Activated naive CD4-positive, alpha-beta T cell treated with anti-CD3 and anti-CD28 coated beads, Interleukin-2, amount 10 ng/mL, durations not matched to agents 7 days and 5 days (primary cell): ENCODE data around the gene UBTD2.

Source experiments
- CTCF ChIA-PET: fragments of 350-600 bp; sonication (Branson Sonifier 250); formaldehyde crosslinking; loops from one replicate; lab custom pipeline; 2021; ENCODE audit warnings: antibody characterized with exemption; lab: Charles Lee
- DNase-seq: peaks from one replicate; pipeline ENCODE4 v3.0.0-alpha.2; 2020
- H3K27ac Mint-ChIP-seq: one replicate; pipeline ENCODE4 v1.8.0; 2021; ENCODE audit warnings: mild to moderate bottlenecking, moderate library complexity, mixed read lengths
- H3K27me3 Mint-ChIP-seq: one replicate; pipeline ENCODE4 v1.8.0; 2021; ENCODE audit warnings: mild to moderate bottlenecking, mixed read lengths
- H3K36me3 Mint-ChIP-seq: one replicate; pipeline ENCODE4 v1.8.0; 2021; ENCODE audit warnings: mixed read lengths
- H3K4me1 Mint-ChIP-seq: one replicate; pipeline ENCODE4 v1.8.0; 2021; ENCODE audit warnings: mixed read lengths
- H3K4me3 Mint-ChIP-seq: one replicate; pipeline ENCODE4 v1.8.0; 2021; ENCODE audit warnings: mild to moderate bottlenecking, moderate library complexity, mixed read lengths
- H3K9me3 Mint-ChIP-seq: one replicate; pipeline ENCODE4 v1.8.0; 2021; ENCODE audit warnings: mixed read lengths

Gene UBTD2

GRCh38 chr5:172283862-172284610 is 472 bp upstream of the UBTD2 start:
- Mint-ChIP-seq H3K4me3 (peak overlapping the region; percentile 79), H3K36me3 (no peaks in the 10 kb centered on the region), H3K9me3 (no peaks in the 10 kb centered on the region), H3K27me3 (peaks cover 32% of the 10 kb centered on the region), H3K4me1 (peaks cover 25% of the 10 kb centered on the region), H3K27ac (peak overlapping the region; percentile 28)
- CTCF ChIA-PET: interaction anchor here (1.2 to 1.8 kb wide), 3 partner anchors 96 to 176 kb away, joined by 3 to 5 read pairs (median 5); partner anchors contain the start of gene STK10
- peak; percentile 82 for DNase-seq

- Mint-ChIP-seq H3K4me1 (peaks cover 25% of the 10 kb centered on the region), H3K27ac (no peak overlapping the region), H3K9me3 (no peaks in the 10 kb centered on the region), H3K4me3 (peak overlapping the region; percentile 89), H3K27me3 (peaks cover 21% of the 10 kb centered on the region), H3K36me3 (peaks cover 6% of the 10 kb centered on the region)
- CTCF ChIA-PET: interaction anchor here (0.6 to 1.8 kb wide), 12 partner anchors 9 to 373 kb away, joined by 3 to 5 read pairs (median 3); no protein-coding TSS in a partner anchor
- no peak for DNase-seq
Observed at GRCh38 chr5:172282272-172283019, 1.1 kb downstream of the UBTD2 start.

- Mint-ChIP-seq H3K36me3 (peaks cover 11% of the 10 kb centered on the region), H3K4me3 (no peak overlapping the region), H3K9me3 (no peaks in the 10 kb centered on the region), H3K27me3 (peaks cover 21% of the 10 kb centered on the region), H3K27ac (no peak overlapping the region), H3K4me1 (peaks cover 27% of the 10 kb centered on the region)
- DNase-seq: no peak
- CTCF ChIA-PET: interaction anchor here (0.8 to 1.1 kb wide), 2 partner anchors 11 to 12 kb away, joined by 3 read pairs; no protein-coding TSS in a partner anchor
Observed at GRCh38 chr5:172281346-172281745, 2.2 kb downstream of the UBTD2 start.

- Mint-ChIP-seq H3K36me3 (peaks cover 13% of the 10 kb centered on the region), H3K4me1 (peaks cover 29% of the 10 kb centered on the region), H3K27me3 (peaks cover 18% of the 10 kb centered on the region), H3K4me3 (no peak overlapping the region), H3K27ac (no peak overlapping the region), H3K9me3 (no peaks in the 10 kb centered on the region)
- CTCF ChIA-PET: interaction anchor here (0.8 to 0.9 kb wide), 2 partner anchors 11 to 92 kb away, joined by 3 read pairs; partner anchors contain the start of gene STK10
- DNase-seq: no peak
Observed at GRCh38 chr5:172280929-172281328, 2.6 kb downstream of the UBTD2 start.

- DNase-seq: no peak
- Mint-ChIP-seq H3K9me3 (no peaks in the 10 kb centered on the region), H3K36me3 (peaks cover 17% of the 10 kb centered on the region), H3K4me3 (no peak overlapping the region), H3K27me3 (peaks cover 12% of the 10 kb centered on the region), H3K4me1 (peaks cover 35% of the 10 kb centered on the region), H3K27ac (no peak overlapping the region)
- CTCF ChIA-PET: interaction anchor here (0.7 to 0.9 kb wide), 2 partner anchors 11 to 92 kb away, joined by 3 to 4 read pairs; partner anchors contain the start of gene STK10
Observed at GRCh38 chr5:172280317-172280716, 3.2 kb downstream of the UBTD2 start.

DNA sequence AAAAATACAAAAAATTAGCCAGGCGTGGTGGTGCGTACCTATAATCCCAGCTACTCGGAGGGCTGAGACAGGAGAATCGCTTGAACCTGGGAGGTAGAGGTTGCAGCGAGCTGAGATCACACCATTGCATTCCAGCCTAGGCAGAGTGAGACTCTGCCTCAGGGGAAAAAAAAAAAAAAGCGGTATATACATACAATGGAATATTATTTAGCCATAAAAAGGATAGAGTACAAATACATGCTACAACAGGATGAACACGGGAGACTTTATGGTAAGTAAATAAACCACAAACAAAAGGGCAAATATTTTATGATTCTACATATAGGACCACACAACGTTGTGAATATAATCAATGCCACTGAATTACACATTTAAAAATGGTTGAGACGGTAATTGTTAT is 5.2 kb downstream of the UBTD2 start:
- peaks cover 22% of the 10 kb centered on the region for H3K36me3 Mint-ChIP-seq
- DNase-seq: no peak
- peaks cover 35% of the 10 kb centered on the region for H3K4me1 Mint-ChIP-seq
- H3K4me3 Mint-ChIP-seq: no peak overlapping the region
- no peaks in the 10 kb centered on the region for H3K9me3 Mint-ChIP-seq
- CTCF ChIA-PET: no interaction called here
- H3K27me3 Mint-ChIP-seq: no peaks in the 10 kb centered on the region
- no peak overlapping the region for H3K27ac Mint-ChIP-seq

DNA sequence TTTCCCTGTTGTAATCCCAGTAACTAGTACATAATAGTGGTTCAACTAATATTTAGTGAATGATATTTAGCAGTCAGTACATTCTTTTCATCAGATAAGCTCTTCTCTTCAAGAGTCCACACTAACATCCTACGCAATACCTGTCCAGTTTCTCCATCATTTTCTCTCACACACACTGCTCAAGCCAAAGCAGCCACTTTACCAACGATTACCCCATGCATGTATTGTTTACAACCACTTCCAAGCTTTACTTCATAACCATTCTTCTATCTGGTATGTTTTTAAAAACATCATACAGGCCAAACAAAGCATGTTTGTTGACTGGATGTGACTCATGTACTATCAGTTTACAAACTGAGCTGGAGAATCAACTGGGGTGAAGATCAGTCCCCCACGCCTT is 7.3 kb downstream of the UBTD2 start:
- Mint-ChIP-seq H3K9me3 (no peaks in the 10 kb centered on the region), H3K27ac (no peak overlapping the region), H3K4me3 (no peak overlapping the region), H3K4me1 (peaks cover 20% of the 10 kb centered on the region), H3K27me3 (no peaks in the 10 kb centered on the region), H3K36me3 (peaks cover 22% of the 10 kb centered on the region)
- no peak for DNase-seq
- CTCF ChIA-PET: interaction anchor here (1.0 kb wide), 1 partner anchor 364 kb away, joined by 3 read pairs; no protein-coding TSS in a partner anchor

DNA sequence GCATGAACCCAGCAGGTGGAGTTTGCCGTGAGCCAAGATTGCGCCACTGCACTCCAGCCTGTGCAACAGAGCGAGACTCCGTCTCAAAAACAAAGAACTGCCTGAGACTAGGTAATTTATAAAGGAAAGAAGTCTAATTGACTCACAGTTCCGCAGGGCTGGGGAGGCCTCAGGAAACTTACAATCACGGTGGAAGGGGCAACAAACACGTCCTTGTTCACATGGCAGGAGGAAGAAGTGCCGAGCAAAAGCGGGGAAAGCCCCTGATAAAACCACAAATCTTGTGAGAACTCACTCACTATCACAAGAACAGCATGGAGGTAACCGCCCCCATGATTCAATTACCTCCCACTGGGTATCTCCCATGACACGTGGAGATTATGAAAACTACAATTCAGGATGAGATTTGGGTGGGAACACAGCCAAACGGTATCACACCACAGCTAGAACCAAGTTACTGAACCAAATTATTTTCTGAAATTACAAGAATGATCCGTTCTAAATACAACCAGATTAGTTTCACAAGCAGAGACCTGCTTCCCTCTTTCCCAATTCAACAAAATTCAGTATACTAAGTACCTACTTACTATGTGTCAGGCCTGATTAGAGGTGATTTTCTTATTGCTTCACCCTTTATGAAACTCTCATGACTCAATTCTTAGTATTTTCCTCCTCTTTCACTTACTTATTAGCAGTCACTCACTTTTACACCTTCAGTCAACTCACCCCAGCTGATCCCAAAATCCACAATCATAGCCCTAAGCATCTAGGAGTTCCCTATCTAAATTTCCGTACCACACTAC is 8.4 kb downstream of the UBTD2 start:
- H3K9me3 Mint-ChIP-seq: no peaks in the 10 kb centered on the region
- H3K27me3 Mint-ChIP-seq: no peaks in the 10 kb centered on the region
- peaks cover 18% of the 10 kb centered on the region for H3K4me1 Mint-ChIP-seq
- peak; percentile 39 for DNase-seq
- H3K27ac Mint-ChIP-seq: no peak overlapping the region
- no peak overlapping the region for H3K4me3 Mint-ChIP-seq
- CTCF ChIA-PET: no interaction called here
- peaks cover 22% of the 10 kb centered on the region for H3K36me3 Mint-ChIP-seq

GRCh38 chr5:172267943-172268342 is 15.6 kb downstream of the UBTD2 start:
- Mint-ChIP-seq H3K36me3 (peaks cover 8% of the 10 kb centered on the region), H3K4me3 (no peak overlapping the region), H3K27me3 (no peaks in the 10 kb centered on the region), H3K27ac (no peak overlapping the region), H3K9me3 (no peaks in the 10 kb centered on the region), H3K4me1 (peaks cover 18% of the 10 kb centered on the region)
- DNase-seq: no peak
- CTCF ChIA-PET: interaction anchor here (1.3 kb wide), 1 partner anchor 9 kb away, joined by 3 read pairs; no protein-coding TSS in a partner anchor

DNA sequence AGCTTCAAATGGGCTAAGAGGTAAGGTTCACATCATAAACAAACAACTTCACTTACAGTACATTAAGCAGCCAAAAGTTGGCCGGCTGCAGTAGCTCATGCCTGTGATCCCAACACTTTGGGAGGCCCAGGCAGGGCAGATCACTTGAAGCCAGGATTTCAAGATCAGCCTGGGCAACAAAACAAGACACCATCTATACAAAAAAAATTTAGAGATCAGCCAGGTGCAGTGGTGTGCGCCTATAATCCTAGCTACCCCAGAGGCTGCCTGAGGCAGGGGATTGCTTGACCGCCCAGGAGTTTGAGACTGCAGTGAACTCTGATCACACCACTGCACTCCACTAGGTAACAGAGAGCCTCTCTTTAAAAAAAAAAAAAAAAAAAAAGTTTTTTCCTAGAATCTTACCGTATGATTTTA is 16.9 kb downstream of the UBTD2 start:
- Mint-ChIP-seq H3K36me3 (peaks cover 8% of the 10 kb centered on the region), H3K4me3 (no peak overlapping the region), H3K27ac (no peak overlapping the region), H3K4me1 (peaks cover 18% of the 10 kb centered on the region), H3K9me3 (no peaks in the 10 kb centered on the region), H3K27me3 (no peaks in the 10 kb centered on the region)
- no peak for DNase-seq
- CTCF ChIA-PET: interaction anchor here (0.6 to 1.3 kb wide), 2 partner anchors 8 to 406 kb away, joined by 3 read pairs; no protein-coding TSS in a partner anchor

GRCh38 chr5:172266071-172266675 is 17.4 kb downstream of the UBTD2 start:
- Mint-ChIP-seq H3K27me3 (no peaks in the 10 kb centered on the region), H3K4me3 (no peak overlapping the region), H3K36me3 (peaks cover 8% of the 10 kb centered on the region), H3K27ac (no peak overlapping the region), H3K4me1 (peaks cover 18% of the 10 kb centered on the region), H3K9me3 (no peaks in the 10 kb centered on the region)
- CTCF ChIA-PET: no interaction called here
- no peak for DNase-seq

- H3K27ac Mint-ChIP-seq: no peak overlapping the region
- CTCF ChIA-PET: no interaction called here
- H3K4me3 Mint-ChIP-seq: no peak overlapping the region
- no peak for DNase-seq
- H3K27me3 Mint-ChIP-seq: no peaks in the 10 kb centered on the region
- H3K9me3 Mint-ChIP-seq: no peaks in the 10 kb centered on the region
- peaks cover 8% of the 10 kb centered on the region for H3K36me3 Mint-ChIP-seq
- peaks cover 18% of the 10 kb centered on the region for H3K4me1 Mint-ChIP-seq
Observed at GRCh38 chr5:172264815-172265395, 18.7 kb downstream of the UBTD2 start.

- CTCF ChIA-PET: no interaction called here
- H3K27ac Mint-ChIP-seq: no peak overlapping the region
- no peaks in the 10 kb centered on the region for H3K4me1 Mint-ChIP-seq
- H3K9me3 Mint-ChIP-seq: peaks cover 35% of the 10 kb centered on the region
- H3K36me3 Mint-ChIP-seq: peaks cover 28% of the 10 kb centered on the region
- no peak for DNase-seq
- H3K4me3 Mint-ChIP-seq: no peak overlapping the region
- H3K27me3 Mint-ChIP-seq: no peaks in the 10 kb centered on the region
Observed at GRCh38 chr5:172255444-172255843, 28.1 kb downstream of the UBTD2 start.
